ENCODE measurements around the gene CCDC85B.

Gene CCDC85B

GRCh38 chr11:65890324-65891218 is at the start of gene CCDC85B:
Gene CCDC85B (plus strand): TSS chr11:65890673. CDS start chr11:65890784, 111 bp downstream.
- peak; percentile 97 for DNase-seq

DNA sequence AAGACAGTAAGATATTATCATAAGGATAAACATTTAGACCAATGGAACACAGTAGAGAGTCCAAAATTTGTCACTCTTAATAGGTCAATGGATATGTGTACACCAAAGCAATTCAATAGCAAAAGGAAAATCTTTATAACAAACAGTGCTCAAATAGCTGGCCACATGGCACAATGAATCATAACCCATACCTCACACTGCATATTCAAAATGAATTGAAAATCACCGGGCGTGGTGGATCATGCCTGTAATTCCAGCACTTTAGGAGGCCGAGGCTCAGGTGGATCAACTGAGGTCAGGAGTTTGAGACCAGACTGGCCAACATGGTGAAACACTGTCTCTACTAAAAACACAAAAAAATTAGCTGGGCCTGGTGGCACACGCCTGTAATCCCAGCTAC is 48.3 kb upstream of the CCDC85B start:
- DNase-seq: no peak

DNA sequence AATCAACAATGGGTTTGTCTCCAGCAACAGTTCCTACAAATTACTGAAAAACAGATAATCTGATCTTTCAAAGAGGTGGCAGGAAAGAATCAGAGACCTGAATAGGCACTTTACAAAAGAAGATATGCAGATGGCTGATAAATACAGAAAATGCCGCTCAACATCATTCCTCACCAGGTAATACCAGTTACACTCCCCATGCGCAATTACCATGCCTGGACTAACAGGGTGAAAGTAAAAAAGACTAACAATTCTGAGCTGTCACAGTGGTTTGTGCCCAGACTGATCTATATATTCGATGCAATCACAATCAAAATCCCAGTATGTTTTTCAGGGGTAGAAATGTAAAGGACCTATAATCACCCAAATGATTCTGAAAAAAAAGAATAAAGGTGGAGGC is 46.7 kb upstream of the CCDC85B start:
- DNase-seq: no peak

DNA sequence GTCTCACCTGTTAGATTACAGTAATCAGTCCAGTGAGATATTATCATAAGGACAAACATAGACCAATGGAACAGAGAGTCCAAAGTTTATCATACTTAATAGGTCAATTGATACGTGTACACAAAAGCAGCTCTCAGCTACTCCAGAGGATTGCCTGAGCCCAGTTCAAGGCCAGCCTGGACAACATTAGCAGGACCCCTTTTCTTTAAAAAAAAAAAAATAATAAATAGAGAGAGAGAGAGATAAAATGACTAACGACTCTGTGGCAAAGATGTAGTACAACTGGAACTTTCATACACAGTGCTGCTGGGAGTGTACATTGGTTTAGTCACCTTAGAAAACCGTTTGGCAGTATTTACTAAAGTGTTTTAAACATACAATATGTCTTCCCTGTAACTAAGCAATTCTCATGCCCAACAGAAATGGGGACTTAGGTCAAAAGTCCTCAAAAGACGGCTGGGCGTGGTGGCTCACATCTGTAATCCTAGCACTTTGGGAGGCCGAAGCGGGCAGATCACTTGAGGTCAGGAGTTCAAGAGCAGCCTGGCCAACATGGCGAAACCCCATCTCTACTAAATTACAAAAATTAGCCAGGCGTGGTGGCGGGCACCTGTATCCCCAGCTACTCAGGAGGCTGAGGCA is 46.1 kb upstream of the CCDC85B start:
- DNase-seq: no peak

GRCh38 chr11:65847746-65848145 is 42.7 kb upstream of the CCDC85B start:
- DNase-seq: no peak

DNA sequence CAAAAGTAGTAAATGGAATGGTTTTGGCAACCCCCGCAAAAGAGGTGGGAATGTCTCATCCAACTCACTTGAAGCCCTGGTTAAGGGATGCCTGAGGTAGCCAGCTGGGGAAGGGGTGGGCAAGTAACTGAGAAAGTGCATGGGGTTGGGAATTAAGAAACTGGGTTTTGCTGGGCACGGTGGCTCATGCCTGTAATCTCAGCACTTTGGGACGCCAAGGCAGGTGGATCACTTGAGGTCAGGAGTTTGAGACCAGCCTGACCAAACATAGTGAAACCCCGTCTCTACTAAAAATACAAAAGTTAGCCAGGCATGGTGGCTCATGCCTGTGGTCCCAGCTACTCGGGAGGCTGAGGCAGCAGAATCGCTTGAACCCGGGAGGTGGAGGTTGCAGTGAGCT is 41.8 kb upstream of the CCDC85B start:
- DNase-seq: peak; percentile 9

DNA sequence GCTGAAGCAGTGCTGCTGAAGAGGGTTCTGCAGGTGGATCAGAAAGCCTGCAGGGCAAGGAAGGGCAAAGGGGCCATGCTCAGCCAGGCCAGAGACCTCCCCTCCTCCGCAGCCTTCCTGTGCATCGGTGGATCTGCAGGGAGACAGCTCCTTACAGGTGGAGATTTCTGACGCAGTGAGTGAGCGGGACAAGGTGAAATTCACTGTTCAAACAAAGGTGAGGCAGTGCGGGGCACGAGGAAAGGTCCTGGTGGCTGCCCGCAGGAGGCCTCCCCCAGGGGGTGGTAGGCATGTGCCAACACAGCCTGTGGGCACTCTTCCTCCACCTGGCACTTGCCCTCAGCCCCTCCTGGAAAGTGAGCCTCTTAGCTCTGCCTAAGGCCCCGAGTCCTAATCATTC is 41.1 kb upstream of the CCDC85B start:
- peak; percentile 4 for DNase-seq

DNA sequence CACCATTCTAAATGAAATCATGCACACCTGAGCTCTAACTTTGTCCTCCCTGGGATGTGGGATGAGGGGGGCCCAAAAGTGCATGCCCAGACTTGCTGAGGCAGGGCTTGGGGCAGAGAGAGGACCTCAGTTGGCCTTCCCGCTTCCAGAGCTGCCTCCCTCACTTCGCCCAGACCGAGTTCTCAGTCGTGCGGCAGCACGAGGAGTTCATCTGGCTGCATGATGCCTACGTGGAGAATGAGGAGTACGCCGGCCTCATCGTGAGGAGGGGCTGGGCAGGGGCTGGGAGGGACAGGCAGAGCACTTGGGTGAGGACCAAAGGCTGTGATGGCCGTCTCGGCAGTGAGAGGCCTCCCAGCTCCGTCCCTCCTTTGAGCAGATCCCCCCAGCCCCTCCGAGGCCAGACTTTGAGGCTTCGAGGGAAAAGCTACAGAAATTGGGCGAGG is 40.7 kb upstream of the CCDC85B start:
- peak; percentile 24 for DNase-seq

- peak; percentile 29 for DNase-seq
Measured at GRCh38 chr11:65850217-65851082, 40.0 kb upstream of the CCDC85B start.

- peak; percentile 50 for DNase-seq
Measured at GRCh38 chr11:65851083-65851579, 39.3 kb upstream of the CCDC85B start.

DNA sequence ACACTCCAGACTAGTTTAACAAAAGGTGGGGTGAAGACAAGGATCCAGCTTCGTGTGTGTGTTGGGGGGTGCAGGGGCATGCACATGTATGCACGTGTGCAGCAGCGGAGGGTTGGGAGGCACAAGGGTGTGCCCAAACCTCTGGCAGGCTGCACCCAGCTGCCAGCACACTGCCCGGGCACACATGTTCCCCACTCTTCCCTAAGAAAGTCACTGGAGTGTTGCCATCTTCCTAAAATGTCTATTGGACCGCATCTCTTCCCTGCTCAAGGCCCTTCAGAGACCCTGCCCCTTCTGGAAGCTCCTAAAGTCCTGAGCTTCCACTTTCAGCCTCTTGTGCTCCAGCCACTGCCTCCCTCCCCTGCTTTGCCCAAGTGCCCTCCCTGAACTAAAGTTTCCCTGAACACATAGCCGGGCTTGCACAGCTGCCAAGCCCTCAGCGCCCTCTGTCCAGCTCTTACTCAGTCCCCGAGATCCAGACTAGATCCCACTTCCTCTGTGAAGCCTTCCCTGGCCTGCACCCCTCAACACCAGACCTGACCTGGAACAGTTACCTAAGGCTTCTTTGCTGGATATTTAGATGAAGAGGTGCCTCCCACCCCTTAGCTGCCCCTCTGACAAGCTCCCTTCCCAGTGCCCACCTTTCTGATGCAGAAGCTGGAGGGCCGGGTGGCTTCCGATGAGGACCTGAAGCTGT is 38.5 kb upstream of the CCDC85B start:
- DNase-seq: peak; percentile 31

DNA sequence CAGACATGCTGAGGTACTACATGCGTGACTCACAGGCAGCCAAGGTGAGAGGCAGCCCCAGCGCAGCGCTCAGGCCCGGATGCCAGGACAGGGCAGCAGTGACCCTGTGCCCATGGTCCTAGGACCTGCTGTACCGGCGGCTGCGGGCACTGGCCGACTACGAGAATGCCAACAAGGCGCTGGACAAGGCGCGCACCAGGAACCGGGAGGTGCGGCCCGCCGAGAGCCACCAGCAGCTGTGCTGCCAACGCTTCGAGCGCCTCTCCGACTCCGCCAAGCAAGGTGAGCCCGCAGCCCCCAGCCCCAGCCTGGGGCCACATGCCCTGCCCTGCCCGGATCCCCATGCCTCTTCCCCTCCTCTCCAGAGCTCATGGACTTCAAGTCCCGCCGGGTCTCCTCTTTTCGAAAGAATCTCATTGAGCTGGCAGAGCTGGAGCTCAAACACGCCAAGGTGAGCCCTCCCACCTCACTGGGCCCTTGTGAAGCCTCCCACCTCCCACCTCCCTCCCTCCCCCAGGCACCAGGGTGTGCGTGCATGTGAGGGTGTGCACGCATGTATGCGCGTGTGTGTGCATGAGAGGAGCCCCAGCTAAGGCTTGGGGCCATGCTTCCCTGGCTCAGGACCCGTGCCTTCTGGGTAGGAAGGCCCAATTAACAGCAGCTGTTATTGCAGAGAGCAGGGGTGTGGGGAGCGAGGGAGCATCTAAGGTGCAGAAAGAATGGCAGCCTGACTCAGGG is 37.8 kb upstream of the CCDC85B start:
- peak; percentile 30 for DNase-seq

GRCh38 chr11:65853246-65853979 is 37.1 kb upstream of the CCDC85B start:
- DNase-seq: peak; percentile 6

DNA sequence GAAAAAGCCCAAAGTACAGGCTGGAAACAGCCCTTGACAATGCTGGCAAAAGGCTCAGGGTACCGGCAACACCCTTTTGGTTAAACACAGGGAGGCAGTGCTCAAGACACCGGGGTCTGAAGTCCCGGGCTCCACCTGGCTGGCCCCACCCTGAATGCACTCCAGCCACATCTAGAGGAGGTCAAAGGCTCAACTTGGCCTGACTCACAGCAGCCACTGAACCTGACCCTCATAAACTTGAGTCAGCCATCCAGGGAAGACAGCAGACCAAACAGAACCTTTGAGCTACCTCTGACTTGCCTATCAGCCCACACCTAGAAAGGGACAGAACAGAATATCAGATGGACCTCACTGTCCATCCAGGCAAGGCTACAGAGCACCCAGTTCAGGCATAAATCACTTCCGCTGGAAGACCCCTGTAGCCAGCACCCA is 36.3 kb upstream of the CCDC85B start:
- peak; percentile 11 for DNase-seq

GRCh38 chr11:65854852-65855837 is 35.3 kb upstream of the CCDC85B start:
- DNase-seq: no peak

DNA sequence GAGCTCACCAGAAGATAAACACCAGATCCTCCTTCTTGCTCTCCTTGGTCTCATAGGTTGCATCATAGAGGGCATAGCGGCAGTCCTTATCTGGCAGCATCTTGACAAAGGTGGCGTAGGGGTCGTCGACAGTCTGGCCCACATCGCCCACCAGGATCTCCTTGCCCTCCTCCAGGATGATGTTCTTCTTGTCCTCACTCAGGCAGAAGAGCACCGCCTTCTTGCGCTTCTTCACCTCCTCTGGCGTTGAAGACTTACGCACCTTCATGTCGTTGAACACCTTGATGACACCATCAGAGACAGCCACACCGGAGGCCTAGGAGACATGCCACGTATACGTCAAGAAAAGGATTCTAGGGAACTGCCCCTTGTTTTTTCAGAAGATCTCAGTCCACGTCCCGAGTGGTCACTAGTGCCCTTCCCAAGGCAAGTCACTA is 34.5 kb upstream of the CCDC85B start:
- DNase-seq: no peak

DNA sequence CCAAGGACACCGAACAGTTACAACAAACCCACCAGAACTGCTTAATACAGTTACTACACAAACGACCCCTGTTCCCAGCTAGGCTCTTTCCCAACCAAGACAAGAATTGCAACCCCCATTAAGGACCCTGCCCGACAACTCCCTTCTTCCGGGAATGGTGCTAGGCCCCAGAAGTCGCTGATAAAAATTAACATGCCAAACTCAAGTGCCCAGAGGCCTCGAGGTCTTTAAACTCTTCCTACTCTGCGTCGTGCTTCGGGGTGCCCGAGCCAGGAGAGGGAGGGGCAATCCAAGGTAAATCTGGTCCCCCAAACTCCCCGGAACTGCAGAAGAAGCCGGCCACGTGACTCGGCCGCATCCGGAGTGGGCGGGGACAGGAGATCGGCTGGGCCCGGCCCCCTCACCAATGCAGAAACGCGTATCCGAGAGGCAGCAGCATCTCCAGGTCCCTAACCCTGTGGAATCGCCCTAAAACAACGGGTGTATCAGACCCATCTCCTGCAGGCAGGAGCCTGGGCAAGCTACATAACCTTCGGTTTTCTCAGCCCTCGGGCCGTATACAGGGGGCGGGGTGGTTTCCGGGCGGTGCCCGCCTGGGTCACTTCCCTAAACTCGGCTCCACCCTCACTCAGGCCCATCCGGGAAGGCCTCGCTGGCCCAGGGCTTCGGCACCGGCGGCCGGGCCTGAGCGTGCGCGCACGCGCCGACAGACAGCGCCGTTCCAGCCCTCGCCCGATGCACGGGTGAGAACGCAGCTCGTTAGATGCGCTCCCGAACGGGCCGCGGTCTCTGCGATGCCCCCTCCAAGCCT is 33.6 kb upstream of the CCDC85B start:
- peak; percentile 76 for DNase-seq

- DNase-seq: no peak
Measured at GRCh38 chr11:65857500-65857852, 33.0 kb upstream of the CCDC85B start.

Data from EL (cell line).